Thyroid gland (tissue), 4 donors: ENCODE data around the gene NPHP4.

Source experiments
- CTCF ChIP-seq, 6 experiments: fragments of 200-600 bp in 3 of 6; fragments of 450-650 bp in 3 of 6; sonication (generic) in 3 of 6; IDR thresholded peaks; one replicate each; pipeline ENCODE4 v1.5.1; 2016 to 2019; ENCODE audit warnings: antibody characterized with exemption in 6 of 6, mild to moderate bottlenecking in 2 of 6, inconsistent platforms in 1 of 6, moderate library complexity in 1 of 6
- POLR2A ChIP-seq, 2 donors: fragments of 450-650 bp; IDR thresholded peaks; one replicate each; pipeline ENCODE4 v1.6.1; 2017; ENCODE audit warnings: antibody characterized with exemption in 2 of 2, mild to moderate bottlenecking in 2 of 2, moderate library complexity in 1 of 2

- TF ChIP-seq CTCF (IDR thresholded peaks at IDR 0.05) (no peak), POLR2A (IDR thresholded peaks at IDR 0.05) (no peak)
Measured at GRCh38 chr1:5873556-5873955, 118.7 kb downstream of the NPHP4 start.
